NCI-H2196 (cell line): ENCODE measurements around the gene BET1L.
"Not testable (repeated sequence)": the region's sequence is repeated elsewhere in the genome, so short reads cannot be mapped to it uniquely, and the experiment has no call there.

ENCODE experiments used
- DNase-seq: peaks from one replicate; lab custom pipeline; 2025; ENCODE audit not compliant: unreplicated experiment; lab: John Stamatoyannopoulos, UW

BET1L gene, protein sequence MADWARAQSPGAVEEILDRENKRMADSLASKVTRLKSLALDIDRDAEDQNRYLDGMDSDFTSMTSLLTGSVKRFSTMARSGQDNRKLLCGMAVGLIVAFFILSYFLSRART

DNA sequence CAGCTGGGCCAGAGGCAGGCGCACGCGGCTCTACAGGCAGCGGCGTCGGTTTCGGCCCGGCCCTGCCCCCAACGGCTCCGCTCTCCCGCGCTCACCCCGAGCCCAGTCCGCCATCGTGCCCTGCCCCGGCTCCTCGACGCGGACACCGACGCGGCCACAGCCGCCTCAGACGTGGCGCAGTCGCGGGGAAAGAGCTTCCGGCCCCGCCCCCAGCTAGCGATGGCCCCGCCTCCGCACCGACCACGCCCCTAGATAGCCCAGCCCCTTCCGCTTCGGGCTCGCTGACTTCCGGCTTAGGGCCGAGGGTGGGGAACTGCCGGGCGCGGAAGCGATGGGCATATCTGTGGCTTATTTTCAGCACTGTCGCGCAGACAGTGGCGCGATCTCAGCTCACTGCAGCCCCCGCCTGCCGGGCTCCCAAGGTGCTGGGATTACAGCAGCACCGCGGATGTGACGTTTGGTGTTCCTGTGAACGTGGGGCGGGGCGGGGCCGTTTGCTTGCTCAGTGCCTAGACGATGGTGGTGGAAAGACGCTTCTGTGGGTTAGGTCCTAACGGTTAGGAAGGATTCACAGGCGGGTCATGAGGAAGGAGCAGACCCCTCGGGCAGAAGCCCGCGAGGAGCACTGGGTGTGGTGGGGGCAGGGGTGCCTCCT is at the start of gene BET1L, which contains the start of gene RIC8A:
Gene BET1L (minus strand): TSS at position 192 of the 655 bp plus-strand sequence. CDS start 78 bp downstream, at position 114.
Gene RIC8A (plus strand): TSS at position 501 of the 655 bp plus-strand sequence. CDS start 1,147 bp downstream, outside the sequence.
- DNase-seq, result peak; percentile 96

DNA sequence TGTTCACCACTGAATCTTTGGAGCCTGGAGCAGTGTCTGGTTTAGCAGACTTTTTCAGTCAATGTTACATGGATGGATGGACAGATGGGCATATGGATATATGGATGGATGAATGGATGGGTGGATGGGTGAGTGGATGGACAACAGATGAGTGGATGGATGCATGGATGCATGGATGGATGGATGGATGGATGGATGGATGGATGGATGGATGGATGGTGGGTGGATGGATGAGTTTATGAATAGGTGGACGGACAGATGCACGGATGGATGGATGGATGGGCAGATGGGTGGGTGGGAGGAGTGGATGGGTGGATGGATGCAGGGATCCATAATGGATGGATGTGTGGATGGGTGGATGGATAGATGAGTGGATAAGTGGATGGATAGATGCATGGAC is 48.6 kb upstream of the BET1L start:
- no peak for DNase-seq

- DNase-seq, result no peak
Observed at GRCh38 chr11:255176-255575, 48.0 kb upstream of the BET1L start.

DNA sequence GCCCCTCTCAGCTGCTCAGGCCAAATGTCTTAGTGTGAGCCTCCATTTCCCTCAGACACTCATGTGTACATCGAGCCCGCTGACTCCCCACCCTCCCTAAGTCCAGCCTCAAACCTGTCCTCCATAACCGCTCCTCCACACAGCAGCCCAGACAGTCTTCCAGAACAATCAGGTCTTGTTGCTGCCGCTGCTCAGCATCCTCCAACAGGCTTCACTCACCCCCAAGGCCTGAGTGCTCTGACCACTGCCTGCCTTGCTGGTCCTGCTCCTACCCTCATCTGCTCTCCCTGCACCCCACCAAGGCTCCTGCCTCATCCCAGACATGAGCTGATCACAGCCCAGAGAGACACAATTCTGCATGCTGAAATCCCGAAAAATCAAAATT is 46.7 kb upstream of the BET1L start:
- no peak for DNase-seq

DNA sequence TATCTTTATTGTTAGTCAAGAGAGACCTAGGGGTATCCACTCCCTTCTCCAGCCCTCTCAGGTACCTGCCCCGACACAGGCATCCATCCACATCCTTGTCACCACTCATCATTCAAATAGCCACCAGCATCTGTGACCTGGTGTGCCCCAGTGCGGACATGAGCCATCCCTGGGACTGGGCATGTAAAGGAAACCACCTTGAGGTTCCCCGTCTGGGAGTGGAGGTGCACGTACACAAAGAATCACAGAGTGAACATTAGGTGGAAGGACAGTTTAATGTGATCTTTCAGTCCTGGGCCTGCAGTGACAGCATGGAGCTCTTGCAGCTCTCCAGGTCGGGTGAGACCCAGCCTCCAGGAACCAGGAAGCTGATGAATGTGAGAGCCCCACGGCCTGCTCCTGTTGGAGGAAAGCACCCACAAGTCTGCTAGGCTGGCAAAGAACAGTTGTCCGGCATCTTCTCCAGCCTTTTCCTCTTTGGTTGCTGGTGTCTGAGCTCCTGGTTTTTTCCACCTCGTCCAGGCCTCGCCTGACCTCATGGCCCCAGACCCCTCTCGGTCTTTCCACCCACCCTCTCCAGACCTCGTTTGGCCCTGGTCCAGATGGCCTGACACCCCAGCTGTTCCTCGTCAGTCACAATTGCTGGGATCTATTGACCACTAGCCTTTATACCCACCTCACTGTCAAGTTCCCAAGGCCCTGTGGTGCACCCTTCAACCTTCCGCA is 46.1 kb upstream of the BET1L start:
- no peak for DNase-seq

DNA sequence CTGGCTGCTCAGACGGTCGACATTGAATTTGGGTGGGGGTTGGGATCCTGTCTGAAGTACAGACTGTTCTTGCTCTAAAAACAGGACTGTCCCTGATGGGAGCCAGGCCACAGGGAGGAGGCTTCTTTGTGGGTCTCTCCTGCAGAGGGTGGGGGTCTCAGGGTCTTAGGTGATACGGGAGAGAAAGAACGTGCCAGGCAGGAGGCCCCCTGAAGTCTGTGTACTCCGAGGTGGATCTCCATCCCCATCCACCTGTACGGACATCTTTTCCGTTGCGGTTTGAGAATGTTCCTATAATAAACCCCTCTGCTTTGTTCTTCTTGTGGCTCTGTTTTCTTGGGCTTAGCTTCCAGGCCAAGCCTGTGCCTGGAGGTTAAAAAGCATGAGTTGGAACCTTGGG is 45.5 kb upstream of the BET1L start:
- DNase-seq, result no peak

DNA sequence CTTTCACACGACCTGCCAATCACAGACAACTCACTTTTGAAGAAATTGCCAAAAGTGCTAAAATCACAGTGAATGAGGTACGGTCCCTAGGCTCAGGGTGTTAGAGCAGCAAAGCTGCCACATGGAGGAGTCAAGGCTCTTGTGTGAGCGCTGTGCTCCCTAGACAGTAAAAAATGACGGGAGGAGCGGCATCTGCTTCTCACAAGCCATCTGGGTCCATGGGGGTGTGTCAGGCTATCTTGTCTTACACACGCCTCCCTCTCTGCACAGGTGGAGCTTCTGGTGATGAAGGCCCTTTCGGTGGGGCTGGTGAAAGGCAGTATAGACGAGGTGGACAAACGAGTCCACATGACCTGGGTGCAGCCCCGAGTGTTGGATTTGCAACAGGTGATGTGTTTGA is 44.4 kb upstream of the BET1L start:
- DNase-seq, result no peak

GRCh38 chr11:250740-251299 is 43.6 kb upstream of the BET1L start:
- DNase-seq, result peak; percentile 38

DNA sequence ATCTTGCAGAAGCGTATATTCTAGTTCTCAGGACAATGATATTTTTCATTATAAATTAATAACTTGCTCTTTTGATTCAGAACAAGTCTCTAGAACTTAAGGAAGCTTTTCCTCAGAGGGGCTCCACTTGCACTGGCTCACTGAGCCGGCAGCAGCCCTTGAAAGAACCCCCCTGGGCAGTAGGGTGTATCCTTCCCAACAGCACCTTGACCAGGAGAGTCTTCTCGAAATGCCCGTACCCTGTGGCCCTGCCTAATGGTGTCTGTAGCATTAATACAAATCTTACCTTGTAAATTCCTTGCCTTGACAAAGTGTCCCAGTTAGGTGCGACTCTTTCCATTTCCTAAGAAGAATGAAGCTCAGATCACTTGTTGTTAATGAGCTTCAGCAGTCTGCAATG is 43.1 kb upstream of the BET1L start:
- no peak for DNase-seq

- DNase-seq, result no peak
Observed at GRCh38 chr11:249062-249461, 41.9 kb upstream of the BET1L start.

GRCh38 chr11:244376-244775 is 37.2 kb upstream of the BET1L start:
- no peak for DNase-seq

GRCh38 chr11:241634-242033 is 34.4 kb upstream of the BET1L start:
- DNase-seq, result no peak

DNA sequence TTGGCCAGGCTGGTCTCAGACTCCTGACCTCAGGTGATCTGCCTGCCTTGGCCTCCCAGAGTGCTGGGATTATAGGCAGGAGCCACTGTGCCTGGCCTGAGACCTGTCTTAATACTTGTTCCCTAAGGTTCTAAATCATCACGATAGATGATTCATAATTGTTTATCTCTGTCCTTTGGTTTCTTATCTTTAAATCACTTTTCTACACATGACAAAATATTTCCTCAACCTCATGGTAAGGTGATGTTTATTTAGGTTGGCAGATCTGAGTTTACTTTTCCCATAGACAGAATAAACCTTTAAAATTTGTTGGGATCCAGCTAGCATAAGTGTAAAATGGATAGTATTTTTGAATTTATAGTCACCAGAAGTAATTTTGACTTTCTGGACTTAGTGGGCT is 33.1 kb upstream of the BET1L start:
- no peak for DNase-seq

GRCh38 chr11:238346-238745 is 31.1 kb upstream of the BET1L start:
- not testable (repeated sequence) for DNase-seq

DNA sequence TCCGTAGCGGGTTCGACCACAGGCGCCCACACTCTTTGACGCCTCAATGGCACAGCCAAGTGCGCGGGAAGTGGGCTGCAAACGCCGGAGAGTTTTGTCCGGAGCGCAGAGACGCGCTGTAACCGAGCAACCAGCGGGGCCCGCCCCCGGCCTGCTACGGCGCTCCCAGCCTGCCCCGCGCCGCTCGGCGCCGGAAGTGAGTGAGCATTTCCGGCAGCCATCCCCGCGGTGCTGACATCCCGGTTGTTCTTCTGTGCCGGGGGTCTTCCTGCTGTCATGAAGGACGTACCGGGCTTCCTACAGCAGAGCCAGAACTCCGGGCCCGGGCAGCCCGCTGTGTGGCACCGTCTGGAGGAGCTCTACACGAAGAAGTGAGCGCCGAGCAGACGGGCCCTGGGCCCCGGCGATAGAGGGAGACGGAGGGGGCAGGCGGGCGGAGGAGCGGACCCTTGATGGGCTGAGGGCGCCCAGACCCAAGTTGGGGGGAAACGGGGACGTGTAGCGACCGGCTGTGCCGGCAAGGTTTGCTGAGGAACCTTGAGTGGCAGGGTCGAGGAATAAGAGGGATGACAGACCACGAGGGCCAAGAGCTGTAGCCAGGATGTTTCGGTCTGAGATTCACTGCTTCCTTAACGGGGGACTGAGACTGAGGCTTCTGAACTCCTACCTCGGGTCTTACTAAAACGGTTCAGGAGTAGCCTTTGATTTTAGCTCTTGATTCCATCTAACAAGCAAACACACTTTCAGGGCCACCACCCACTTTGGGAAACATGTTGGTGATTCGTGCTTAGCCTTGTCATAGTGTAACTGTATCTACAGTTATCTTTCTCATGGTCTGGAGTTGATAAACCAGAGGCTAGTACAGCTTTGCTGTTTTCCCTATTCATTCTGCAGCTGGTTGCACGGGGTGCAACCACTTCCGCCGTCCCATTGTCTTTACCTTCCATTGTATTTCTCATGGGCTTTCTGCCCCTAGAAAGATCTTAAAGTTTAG is 29.9 kb upstream of the BET1L start, which contains the start of gene PSMD13:
Gene PSMD13 (plus strand): TSS at position 203 of the 994 bp plus-strand sequence. CDS start 74 bp downstream, at position 277.
- DNase-seq, result peak; percentile 91

DNA sequence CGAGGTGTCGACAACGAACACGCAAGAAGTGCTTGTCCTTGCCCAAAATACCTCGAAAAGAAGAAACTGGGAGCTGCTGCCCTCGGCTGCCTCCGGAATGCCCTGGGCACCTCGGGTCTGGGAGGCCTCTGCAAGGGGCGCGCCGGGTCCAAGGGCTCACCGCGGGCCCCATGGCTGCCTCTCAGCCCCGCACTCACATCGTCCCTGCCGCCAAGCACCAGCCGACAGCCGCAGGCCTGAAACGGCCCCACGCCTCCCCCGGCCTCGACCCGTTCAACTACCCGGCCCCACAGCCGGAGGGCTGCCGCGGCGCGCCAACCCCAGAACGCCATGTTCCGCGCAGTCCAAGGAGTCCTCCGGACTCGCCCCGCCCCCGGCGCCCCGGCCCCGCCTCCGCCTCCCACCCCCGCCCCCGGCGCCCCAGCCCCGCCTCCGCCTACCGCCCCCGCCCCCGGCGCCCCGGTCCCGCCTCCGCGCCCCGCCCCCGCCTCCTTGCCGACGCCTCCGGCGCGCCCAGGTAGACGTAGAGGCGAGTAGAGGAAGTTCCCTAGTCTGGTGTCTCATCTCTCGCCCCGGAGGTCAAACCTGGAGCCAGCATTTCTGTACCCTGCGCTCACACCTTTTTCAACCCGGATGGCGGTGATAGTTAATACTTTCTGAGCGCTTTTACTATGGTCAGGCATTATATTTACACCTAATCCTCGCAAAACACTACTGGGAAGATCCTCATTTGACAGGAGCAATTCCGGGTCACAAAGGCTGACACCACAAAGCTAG is 29.0 kb upstream of the BET1L start, which contains the start of gene SIRT3:
Gene SIRT3 (minus strand): TSS at position 346 of the 777 bp plus-strand sequence. CDS start 14 bp downstream, at position 332.
- DNase-seq, result peak; percentile 87

- DNase-seq, result no peak
Observed at GRCh38 chr11:235609-235996, 28.4 kb upstream of the BET1L start.

DNA sequence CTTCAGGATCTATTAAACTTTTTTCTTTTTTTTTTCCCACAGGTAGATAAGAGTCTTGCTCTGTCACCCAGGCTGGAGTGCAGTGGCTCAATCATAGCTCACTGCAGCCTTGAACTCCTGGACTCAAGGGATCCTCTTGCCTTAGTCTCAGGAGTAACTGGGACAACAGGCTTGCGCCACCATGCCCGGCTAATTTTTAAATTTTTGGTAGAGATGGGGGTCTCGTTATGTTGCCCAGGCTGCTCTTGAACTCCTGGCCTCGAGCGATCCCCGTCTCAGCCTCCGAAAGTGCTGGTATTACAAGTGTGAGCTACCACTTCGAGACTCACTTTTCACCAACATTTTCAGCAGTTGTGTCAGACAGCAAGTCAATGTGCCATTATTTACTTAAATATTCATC is 28.0 kb upstream of the BET1L start:
- no peak for DNase-seq

DNA sequence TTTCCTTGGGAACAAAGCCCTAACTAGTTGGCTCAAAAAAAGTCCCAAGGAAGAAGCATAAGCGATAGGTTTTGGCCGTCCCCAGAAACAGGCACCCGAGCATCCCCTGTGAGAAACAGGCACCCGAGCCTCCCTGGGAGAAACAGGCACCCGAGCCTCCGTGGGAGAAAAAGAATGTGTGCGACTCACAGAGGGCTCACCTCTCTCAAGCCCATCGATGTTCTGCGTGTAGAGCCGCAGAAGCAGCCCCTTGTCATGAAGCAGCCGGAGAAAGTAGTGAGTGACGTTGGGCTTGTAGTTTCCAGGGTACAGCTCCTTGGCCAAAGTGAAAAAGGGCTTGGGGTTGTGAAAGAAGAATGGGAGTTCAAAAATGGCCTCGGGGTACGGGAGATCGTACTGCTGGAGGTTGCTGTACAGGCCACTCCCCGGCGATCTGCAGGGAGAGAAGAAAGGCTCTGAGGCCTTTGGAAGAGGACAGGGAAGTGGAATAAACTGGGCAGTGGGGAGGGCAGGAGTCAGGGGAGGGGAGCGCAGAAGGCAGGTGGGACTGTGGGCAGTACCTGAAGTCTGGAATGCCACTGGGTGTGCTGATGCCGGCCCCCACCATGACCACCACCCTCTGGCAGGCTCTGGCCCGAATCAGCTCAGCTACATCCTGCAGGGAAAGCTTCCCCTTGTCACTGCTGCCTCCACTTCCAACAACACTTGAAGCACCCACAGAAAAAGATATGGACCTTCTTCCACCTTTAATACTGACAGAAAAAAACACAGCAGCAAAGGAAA is 25.8 kb upstream of the BET1L start:
- no peak for DNase-seq
